Activated CD4-positive, alpha-beta T cell treated with anti-CD3 and anti-CD28 coated beads, Interleukin-2, Interleukin-6, amounts not matched to agents 100 ng/mL and 50 ng/mL, durations not matched to agents 16 hours and 8 hours (primary cell): Measurements from ENCODE around the gene CFDP1.

Experiments
- DNase-seq: peaks from one replicate; pipeline ENCODE4 v3.0.0-alpha.2; 2020

CFDP1 gene

DNA sequence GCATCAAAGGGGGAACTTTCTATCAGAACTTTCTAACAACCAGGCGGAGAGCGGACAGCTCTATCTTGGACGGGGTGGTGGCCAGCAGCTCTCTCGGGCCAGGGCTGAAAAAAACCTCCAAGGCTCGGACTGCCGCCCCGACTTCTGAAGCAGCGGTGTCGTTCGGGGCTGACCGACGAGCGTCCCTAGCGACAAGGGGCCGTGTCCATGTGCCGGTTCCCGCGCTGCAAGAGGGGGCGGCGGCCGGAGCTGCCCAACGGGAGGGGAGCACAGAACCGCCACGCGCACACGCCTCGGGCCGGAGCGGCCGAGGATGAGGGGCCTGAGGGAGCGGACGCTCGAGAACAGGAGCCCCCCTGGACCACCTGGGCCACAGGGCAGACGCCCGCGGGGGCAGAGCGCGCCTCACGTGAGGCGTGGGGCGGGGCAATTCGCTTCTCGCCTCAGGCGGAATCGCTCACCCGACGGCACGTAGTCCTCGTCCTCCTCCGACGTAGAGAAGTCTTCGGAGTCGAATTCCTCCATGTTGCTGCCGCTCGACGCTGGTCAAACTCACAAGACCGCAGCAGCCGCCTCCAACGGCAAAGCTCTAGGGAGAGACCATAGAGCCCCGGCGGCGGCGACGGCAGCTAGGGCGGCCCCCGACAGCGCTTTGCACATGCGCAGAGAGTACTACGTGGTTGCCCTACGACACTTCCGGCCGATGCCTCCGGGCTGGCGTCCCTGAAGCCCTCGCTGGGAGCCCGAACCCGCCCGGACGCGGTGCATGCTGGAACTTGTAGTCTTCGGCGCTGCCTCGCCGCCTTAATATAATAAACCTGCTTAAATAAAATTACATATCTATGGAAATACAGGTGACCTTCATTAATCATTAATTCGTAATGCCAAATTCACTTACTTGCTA is at the start of gene CFDP1:
TSS of gene CFDP1 (minus strand) at position 676 of the 904 bp plus-strand sequence. CDS start at position 525, 151 bp downstream.
- DNase-seq: peak; percentile 96

DNA sequence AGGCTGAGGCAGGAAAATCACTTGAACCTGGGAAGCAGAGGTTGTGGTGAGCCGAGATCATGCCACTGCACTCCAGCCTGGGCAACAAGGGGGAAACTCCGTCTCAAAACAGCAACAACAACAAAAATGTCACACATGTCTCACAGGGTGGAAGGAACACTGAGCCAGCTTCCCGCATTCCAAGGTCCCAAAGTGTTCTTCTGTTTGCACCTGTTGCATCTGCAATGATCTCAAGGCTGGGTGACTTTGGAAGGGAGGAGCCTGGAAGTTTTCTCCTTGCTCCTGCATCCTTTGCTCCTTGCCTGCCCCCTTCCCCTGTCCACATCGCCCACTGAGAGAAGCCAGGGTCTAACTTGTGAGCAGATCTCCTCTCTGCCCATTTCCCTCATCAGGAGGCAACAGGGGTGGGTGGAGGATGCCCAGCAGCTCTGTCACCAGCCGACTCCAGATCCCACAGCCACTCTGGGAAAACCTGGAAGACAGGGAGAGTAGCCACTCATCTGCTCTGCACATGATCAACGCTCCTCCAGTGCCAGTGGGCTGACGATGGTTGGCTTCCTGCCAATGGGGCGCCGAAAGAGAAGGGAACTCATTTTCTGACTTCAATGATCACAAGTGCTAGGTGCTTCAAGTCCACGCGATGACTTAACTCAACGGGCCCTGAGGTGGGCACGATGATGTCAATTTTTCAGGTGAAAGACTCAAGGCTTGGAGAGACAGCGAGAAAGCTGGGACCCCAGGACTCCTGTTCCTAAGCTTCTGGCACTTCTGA is 49.3 kb upstream of the CFDP1 start:
- DNase-seq: no peak

DNA sequence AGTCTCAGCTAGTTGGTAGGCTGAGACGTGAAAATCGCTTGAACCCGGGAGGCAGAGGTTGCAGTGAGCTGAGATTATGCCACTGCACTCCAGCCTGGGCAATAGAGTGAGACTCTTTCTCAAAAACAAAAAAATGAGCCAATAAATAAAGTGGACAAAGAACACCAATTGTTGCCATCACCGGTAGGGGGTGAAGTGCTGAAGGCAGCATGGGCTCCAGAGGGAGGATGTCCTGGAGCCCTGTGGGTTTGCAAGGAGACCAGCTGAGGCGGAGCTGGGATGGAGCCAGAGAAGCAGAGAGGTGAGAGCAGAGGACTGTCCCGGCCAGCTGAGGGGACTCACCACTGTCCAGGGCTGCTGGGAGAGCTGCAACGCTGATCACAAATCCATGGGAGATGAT is 48.2 kb upstream of the CFDP1 start:
- no peak for DNase-seq

DNA sequence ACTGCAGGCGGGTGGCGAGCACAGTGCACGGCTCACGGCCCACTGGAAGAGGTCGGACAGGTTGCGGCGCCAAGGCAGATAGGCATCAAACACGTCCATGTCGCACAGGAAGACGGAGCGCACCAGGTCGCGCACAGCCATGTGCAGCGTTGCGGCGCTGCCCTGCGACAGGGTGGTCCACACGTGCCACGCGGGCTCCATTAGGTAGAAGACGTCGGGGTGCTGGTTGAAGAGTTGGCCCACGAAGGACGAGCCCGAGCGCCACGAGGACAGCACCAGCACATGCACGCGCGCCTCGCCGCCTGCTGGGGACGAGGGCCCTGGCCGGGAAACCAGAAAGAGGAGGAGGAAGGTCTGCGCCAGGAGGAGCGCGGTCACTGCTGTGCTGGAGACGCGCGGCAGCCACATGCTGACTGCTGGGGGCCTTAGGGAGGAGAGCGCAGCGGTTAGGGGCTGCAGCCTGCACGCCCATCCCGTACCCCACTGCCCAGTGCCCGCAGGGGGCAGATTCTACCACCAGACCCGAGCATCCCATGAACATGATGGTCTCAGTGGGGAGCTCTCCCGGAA is 46.2 kb upstream of the CFDP1 start:
- DNase-seq: no peak

DNA sequence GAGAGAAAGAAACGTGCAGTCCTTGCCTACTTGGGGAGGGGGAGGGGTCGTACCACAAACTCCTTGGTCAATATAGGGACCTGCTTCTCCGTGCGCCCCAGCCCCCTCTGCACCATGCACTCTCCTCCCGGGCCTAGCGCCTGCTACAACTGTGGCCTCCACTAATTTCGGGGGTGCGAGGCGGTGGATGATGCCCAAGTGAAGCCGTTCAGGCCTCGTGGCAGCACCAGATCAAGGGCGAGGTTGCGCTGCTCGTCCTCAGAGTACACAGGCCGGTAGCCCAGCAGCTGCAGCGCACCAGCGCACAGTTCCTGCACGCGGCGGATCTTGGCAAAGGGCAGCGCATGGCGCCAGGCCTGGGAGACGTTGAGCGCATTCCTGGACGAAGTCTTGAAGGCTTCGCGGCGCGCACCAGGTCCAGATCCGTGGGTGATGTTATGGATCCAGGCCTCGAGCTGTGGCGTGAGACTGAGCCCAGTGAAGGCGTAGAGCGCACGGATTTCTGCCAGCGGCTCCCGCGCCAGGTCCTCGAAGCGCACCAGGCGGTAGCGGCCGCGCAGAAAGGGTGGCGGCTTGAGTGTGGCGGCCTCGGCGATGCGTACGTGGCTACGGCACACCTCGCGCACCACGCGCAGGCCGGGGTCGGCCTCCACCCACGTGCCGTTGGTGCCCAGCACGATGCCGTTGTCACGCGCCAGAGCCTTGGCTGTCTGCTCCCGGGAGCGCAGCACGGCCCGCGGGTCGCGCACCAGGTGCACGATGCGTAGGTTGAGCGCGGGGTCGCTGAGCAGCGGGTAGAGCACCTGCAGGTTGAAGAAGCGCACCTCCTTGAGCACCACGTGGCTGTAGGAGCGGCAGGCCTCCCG is 45.4 kb upstream of the CFDP1 start:
- DNase-seq: no peak

DNA sequence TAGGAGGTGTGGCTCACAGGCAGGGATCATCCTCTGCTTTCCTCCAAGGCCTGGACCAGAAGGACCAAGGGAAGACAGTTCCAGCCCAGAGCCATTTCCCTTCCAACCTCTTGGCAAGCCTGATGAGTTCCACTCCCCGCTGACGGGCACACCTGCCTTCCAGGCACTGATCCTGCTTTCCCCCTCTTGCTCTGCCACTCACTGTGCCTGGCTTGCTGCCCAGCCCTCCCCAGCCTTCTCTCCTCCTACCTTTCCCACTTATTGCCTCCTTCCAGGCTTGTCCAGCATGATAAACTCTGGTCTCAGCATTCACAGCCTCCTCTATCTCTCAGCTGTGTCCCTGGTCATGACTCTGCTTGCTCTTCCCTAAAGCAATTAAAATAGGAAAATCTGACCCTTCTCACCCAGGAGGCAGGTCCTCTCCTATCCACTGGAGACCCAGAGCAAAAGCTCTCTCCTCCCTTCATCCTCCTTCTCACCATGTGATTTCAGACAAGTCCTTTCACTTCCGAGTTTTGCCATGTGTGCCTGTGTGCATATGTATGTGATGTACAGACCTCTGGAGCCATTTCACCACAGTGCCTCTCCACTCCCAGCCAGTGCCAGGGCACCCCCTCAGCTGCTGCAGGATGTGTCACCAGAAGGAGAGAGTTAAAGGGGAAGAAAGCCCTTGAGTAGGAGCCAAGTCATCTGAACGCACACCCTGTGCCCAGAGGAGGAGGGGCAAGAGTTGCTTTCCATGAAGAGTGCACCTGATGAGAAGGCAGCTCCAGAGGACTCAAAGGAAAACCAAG is 44.6 kb upstream of the CFDP1 start:
- DNase-seq: no peak

DNA sequence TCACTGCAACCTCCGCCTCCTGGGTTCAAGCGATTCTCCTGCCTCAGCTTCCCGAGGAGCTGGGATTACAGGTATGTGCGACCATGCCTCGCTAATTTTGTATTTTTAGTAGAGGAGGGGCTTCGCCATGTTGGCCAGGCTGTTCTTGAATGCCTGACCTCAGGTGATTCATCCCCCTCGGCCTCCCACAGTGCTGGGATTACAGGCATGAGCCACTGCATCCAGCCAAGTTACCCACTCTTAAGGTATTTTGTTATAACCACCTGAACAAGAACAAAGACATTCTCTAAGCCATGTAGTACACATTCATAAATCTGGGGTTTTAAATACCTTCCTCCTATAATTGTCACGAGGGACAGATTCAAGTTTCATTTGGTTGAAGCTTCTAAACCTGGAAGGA is 43.5 kb upstream of the CFDP1 start:
- DNase-seq: no peak

DNA sequence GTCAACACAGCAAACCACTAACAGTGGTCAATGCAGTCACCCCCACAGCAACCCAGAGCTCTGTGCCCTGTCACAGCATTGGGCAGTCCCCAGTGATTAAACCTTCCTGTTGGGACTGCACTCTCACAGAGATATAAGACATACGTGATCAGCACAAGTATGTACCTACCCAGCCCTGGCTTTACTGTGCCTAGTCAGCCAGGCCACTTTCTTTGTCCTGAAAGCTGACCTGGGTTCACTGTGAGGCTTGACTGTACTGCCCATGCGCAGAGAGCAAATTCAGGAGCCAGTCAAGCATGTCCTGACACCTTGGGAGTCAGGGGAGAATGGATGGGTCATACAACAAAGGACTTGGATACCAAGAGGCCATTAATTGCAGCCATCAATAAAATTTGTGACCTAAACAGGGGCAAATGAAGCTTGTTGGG is 42.1 kb upstream of the CFDP1 start:
- DNase-seq: no peak

DNA sequence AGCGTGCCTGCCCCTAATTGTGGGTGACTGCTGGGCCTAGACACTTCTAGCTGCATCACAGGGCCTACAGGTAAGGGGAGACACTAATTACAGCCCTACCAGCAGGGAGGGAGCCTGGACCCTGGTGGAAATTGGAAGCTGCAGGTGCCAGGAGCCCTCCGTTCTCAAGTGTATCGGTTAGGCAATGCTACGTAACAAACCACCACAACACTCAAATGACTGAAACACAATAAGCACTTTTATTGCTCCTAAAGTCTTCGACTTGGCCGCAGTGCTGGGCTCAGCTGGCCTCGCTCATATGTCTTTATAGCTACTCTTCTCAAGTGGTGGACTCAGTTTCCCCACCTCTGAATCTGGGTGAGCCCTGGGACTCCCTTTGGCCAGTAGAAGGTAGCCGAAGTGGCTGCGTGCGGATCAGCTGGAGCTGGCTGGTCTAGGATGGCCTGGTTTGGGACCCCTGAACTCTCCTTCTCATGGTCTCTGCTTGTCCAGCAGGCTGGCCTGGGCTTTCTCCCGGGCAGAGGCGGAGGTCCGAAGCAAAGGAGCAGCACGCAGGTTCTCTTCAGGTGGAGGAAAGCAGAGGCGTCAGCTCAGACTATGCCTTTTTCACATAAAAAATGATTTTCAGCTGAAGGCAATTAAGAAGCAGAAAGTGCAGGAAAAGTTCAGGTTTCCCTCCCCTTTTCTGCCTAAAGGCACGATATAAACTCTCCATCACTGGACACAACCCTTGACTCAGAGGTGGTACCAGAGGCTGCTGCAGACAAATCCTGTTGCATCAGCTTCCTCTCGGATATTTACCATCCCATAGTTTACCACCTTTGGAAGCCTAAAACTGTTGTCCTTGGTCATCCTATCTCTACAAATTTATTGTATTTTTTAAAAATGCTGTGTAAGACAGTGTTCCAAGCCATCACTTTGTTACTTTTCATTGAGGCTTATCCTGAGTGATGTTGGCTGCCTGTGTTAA is 39.9 kb upstream of the CFDP1 start:
- no peak for DNase-seq

DNA sequence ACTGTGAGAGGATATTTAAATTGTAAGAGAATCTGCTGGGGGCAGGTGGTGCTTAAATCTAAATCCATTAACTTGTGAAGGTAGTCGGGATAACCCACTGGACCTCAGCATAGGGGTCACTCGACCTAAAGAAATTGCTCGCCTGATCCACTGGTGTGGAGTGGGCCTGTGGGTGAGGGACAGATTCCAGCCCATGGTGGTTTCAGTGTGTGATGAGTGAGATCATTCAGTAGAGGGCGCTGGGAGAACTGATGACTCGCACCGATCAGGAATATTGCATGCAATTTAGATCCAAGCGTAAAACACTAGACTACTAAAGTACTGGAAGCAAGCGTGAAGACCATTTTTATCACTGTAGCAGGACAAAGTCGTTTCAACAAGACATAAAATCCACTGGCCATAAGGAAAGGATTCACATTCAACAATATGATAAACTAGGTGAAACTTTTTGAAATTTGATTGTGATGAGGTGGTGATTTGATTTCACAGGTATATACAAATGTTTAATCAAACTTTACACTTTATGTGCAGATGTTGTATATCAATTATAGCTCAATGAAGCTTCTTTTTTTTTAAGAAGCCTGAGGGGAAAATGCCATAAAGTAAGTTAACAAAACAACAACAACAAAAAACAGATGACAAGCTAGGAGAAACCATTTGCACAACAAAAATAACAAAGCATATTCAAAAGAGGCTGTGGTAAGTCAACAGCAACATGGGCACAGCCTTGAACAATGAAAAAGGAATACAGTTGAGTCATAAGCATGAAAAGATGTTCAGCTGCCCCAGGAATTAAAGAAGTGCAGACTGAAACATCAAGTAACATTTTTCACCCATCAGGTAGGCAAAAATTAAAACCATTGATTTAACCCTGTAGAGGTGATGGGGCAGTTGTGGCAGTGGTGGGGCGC is 38.7 kb upstream of the CFDP1 start:
- DNase-seq: peak; percentile 56

DNA sequence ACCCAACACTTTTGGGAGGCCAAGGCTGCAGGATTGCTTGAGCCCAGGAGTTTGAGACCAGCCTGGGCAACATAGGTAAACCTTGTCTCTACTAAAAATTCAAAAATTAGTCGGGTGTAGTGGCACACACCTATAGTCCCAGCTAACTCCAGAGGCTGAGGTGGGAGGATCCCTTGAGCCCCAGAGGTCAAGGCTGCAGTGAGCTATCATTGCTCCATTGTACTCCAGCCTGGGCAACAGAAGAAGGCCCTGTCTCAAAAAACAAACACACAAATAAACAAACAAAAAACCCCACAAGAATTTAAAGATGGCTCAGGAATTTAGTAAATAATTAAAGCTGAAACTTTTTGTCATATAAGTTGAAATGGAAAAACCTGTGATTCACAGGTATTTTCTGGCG is 33.5 kb upstream of the CFDP1 start:
- DNase-seq: no peak

DNA sequence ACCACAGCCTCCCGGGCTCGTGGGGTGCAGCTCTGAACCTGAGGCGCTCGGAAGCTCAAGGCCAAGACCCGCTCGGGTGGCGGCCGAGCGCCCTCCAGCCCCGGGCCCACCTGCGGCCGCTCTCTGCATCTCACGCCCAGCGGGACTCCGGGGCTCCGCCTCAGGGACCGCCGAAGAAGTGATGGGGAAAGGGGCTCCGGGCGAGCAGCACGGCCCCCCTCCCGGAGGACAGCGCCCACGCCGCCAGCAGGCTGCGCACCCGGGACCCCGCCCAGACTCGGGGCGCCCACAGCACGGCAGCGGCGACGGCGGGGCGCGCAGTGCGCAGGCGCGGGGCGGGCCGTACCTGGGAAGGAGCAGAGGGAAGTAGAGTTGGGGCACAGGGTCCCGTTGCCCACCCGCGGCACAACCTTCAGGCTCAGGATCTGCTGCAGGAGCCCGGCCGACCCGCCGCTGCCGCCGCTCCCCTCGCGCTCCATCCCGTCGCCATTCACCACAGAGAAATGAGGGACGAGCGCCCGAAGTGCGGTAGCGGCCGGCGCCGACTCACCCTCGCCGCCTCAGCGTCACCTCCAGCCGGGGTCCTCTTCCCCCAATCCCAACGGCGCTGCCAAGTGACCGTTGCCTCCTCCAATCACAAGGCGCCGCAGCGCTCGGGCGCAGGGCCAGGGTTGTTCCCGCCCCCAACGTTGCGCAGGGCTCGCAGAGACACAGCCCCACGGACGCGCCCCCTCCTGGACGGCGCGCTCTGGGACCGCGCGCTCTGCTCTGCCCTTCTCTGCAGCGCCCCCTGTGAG is 31.0 kb upstream of the CFDP1 start, which contains the start of gene TMEM170A:
TSS of gene TMEM170A (minus strand) at position 568 of the 797 bp plus-strand sequence. CDS start at position 479, 89 bp downstream.
- peak; percentile 100 for DNase-seq

DNA sequence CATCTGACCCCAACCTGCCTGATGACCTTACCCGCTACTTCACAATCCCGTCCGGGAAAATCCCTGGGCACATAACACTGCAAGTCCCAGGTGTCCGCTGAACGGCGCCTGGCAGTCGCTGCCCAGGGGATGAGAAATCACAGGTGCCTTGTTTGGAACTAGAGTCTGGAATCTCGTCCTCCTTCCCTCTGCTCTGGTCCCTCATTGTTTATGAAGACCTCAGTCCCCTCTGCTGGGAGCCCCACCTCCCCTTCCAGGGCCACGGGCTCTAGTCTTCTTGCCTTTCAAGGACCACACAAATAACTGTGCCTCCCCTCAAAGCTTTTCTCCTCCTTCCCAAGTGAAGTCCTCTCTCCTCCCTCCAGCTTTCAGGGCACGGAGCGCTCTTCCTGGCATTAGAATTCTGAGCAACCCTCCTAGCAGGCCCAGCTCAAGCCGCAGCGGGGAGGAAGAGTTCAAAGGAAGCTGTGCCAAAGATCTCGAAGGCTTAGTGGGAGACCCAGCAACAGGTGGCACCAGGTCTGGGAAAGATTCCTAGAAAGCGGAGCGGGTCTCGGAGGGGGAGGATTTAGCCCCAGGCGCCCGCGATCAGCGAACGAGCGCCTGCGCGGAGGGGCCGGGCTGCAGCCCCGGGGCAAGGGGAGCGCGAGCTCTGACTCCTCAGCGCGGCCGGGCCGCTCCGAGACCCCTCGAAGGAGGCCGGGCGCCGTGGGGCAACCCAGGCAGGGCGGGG is 30.3 kb upstream of the CFDP1 start:
- DNase-seq: peak; percentile 23

DNA sequence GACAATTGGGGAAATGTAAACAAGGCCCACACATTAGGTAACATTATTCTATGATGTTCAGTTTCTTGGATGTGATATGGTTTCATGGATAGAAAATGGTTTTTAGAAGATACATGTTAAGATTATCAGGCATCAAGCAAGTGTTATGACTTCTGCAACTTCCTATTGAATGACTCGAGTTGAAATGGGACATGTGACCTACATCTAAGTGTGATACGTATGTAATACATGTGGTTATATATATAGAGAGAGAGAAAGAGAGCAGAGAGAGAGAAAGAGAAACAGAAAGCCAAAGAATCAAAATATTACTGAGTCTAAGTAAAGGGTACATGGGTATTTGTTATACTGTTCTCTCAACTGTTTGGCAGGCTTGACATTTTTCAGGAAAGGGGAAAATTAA is 29.5 kb upstream of the CFDP1 start:
- DNase-seq: peak; percentile 47

DNA sequence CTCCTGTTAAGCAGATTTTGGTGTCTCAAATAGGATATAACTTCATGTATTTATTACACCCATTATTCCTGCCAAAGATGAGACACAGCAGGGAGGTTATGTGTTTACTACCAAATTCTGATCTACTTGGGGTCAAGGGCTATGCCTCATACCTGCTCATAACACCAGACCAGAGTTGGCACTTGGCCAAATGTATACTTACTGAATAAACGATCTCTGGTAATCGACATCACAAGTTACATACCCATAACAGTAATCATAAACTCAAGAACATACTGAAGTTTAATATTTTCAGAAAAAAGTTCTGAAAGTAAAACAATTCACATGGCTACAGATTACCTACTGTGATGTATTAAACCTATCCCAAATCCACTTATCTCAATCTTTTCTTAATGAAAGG is 28.3 kb upstream of the CFDP1 start:
- DNase-seq: no peak

DNA sequence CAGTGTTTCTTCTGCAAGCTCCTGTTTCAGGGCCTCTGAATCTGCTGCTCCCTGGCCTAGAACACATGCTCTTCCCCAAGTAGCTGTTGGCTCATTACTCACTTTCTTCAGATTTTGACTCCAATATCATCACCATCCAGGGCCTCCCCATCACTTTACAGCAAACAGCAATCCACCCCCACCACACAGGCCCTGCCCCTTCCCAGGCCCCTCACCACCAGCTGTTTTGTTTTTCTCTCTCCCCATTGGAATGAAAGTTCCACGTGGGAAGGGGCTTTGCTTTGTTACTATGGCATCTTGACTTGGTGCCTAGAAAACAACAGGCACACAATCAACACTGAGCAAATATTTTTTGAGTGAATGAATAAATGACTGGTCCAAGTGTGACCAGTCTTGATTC is 27.1 kb upstream of the CFDP1 start:
- DNase-seq: no peak

DNA sequence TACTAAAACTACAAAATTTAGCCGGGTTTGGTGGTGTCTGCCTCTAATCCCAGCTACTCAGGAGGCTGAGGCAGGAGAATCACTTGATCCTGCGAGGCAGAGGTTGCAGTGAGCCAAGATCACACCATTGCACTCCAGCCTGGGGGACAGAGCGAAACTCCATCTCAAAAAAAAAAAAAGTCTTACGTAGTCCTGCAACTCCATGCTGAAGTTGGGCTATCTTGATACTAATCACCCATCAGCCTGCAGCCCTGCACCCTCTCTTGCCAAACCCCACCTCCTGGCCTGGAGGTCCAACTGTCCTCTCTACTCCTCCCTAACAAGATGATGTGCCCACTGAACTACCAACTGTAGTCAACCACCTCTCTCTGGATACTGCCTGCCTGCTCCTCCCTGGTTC is 26.4 kb upstream of the CFDP1 start:
- no peak for DNase-seq

DNA sequence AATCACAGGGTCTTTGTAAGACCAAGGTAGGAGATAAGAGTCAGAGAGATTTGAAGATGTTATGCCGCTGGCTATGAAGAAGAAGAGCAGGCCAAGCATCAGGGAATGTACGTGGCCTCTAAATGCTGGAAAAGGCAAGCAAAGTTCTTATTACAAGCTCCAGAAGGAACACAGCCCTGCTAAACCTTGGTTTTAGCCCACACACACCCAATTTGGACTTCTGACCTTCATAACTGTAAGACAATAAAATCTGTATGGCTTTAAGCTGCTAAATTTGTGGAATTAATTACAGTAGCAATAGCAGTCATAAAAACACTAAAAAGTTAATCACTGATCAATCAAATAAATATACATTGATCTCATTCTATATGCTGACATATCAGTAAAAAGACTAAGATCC is 25.1 kb upstream of the CFDP1 start:
- DNase-seq: no peak
